ENCODE data around the gene SSH3.
"Not testable (repeated sequence)": the region's sequence is repeated elsewhere in the genome, so short reads cannot be mapped to it uniquely, and the experiment has no call there.

The SSH3 gene

DNA sequence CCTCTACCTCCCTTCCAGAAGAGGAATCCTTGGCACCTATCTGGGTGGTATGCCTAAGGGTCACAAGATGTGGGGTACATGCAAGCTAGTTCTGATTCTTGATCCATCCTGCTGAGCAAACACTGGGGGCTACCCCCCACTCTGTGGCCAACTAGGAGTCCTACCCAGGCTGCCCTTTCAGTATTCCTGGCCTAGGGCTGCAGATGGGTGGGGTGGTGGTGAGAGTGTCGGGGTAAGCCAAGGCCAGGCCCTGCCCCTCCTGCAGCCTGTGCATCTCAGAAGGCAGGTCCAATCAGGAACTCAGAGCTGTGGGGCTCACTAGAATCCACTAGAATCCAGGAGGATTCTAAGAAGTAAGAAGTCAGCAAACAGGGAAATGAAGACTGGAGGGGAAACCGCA lies 10.9 kb downstream of the SSH3 start:
- no peak for DNase-seq

DNA sequence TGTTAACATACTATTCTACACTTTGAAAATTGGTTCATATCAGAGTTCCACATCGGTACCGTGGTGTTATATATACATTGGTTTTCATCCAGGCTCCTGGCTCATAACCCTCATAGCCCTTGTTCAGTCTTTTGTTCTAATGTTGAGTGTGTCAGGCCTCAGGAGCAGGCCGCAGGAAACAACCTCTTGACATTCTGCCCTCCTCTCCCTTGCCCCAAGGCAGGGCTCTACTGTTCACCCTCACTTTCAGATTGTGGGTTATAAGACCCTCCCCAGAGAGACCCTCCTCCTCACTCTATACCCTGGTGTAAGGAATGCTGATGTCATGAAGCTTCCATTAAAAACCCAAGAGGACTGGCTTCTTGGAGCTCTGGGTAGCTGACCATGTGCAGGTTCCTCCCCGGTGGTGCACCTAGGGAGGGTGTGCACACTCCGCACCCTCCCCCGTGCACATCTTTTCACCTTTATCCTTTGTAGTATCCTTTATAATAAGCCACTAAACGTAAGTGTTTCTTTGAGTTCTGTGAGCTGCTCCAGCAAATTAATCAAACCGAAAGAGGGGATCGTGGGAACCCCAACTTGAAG lies 12.1 kb downstream of the SSH3 start:
- no peak for DNase-seq

DNA sequence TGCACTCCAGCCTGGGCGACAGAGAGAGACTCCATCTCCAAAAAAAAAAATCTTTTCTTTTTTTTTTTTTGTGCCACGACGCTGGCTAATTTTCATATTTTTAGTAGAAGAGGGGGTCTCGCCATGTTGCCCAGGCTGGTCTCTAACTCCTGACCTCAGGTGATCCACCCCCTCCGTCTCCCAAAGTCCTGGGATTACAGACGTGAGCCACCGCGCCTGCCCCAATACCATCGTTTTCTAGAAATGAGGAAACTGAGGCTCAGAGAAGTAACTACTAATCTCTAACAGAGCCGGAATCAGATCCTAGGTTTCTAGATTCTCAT lies 13.5 kb downstream of the SSH3 start:
- DNase-seq, result no peak

GRCh38 chr11:67317205-67317887 lies 14.0 kb downstream of the SSH3 start:
- DNase-seq, result peak; percentile 99

- DNase-seq, result no peak
These were observed 14.7 kb downstream of the SSH3 start for GRCh38 chr11:67317888-67318555.

DNA sequence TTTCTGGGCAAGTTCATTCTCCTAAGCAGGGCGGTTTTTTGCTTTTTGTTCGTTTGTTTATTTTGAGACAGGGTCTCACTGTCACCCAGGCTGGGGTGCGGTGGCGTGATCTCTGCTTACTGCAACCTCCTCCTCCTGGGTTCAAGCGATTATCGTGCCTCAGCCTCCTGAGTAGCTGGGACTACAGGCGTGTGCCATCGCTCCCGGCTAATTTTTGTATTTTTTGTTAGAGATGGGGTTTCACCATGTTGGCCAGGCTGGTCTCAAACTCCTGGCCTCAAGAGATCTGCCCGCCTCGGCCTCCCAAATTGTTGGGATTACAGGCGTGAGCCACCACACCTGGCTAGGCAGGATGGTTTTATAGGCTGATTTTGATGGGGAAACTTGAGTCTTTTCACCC lies 15.5 kb downstream of the SSH3 start:
- DNase-seq, result not testable (repeated sequence)

- no peak for DNase-seq
These were observed 16.7 kb downstream of the SSH3 start for GRCh38 chr11:67320011-67320410.

- no peak for DNase-seq
These were observed 17.4 kb downstream of the SSH3 start for GRCh38 chr11:67320691-67321090.

- DNase-seq, result no peak
These were observed 18.1 kb downstream of the SSH3 start for GRCh38 chr11:67321313-67321871.

GRCh38 chr11:67322049-67322448 lies 18.7 kb downstream of the SSH3 start:
- no peak for DNase-seq

- no peak for DNase-seq
These were observed 20.2 kb downstream of the SSH3 start for GRCh38 chr11:67323526-67323925.

DNA sequence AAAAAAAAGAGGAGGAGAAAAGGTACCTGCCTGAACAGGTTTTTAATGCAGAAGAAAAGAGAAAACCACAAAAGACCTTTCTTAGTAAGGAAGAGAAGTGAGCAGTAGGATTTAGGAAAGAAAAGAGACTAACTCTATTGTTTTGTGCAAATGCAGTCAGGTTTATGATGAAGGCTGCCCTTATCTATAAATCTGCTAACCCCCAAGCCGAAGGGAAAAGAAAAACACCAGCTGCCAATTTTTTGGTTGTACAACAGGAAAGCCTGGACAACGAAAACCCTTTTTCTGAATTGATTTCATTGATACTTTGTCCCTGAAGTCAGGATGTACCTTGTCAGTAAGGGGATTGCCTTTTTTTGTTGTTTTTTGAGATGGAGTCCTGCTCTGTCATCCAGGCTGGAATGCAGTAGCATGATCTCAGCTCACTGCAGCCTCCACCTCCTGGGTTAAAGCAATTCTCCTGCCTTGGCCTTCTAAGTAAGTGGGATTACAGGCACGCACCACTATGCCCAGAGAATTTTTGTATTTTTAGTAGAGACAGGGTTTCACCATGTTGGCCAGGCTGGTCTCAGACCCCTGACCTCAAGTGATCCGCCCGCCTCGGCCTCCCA lies 28.9 kb downstream of the SSH3 start:
- no peak for DNase-seq

DNA sequence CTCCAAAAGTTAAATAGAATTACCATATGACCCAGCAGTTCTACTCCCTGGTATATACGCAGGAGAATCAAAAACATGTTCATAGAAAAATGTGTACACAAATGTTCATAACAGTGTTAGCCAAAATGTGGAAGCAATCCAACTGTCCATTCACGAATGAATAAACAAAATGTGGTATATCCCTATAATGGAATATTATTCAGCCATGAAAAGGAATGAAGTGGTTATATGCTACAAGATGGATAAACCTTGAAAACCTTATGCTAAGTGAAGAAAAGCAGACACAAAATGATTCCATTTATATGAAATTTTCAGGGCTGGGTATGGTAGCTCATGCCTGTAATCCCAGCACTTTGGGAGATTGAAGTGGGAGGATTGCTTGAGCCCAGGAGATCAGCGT lies 33.9 kb downstream of the SSH3 start:
- no peak for DNase-seq

GRCh38 chr11:67344264-67344663 lies 40.9 kb downstream of the SSH3 start:
- DNase-seq, result no peak

GRCh38 chr11:67345247-67345919 lies 42.1 kb downstream of the SSH3 start:
- no peak for DNase-seq

GRCh38 chr11:67345920-67346819 lies 42.8 kb downstream of the SSH3 start:
- DNase-seq, result no peak

DNA sequence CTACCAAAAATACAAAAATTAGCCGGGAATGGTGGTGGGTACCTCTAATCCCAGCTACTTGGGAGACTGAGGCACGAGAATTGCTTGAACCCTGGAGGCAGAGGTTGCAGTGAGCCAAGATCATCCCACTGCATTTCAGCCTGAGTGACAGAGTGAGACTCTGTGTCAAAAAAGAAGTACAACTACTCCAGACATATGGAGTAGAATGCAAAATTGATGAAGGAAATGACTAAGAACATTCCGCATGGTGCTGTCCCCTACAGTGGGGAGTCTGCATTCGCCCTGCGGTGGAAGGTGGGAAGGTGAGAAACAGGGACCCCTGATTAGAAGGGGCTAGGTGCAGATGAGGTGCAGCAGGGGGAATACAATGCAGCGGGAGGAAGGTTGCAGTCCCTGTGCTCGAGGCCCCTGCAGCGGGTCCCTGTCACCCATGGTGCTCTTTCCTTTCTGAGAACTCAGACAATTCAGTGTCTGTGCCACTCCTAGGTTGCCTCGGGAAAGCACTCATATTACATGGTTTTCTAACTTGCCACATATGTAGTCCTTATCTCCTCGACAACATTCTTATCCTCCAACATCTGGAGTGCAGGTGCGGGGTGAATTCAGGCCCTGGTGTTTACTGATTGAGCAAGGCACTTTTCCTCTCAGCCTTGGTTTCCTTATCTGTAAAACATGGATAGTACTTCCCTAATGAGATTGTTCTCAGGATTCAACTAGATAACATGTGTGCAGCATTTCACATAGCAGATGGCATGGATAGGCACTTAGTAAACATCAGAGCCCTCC lies 44.8 kb downstream of the SSH3 start:
- DNase-seq, result no peak

DNA sequence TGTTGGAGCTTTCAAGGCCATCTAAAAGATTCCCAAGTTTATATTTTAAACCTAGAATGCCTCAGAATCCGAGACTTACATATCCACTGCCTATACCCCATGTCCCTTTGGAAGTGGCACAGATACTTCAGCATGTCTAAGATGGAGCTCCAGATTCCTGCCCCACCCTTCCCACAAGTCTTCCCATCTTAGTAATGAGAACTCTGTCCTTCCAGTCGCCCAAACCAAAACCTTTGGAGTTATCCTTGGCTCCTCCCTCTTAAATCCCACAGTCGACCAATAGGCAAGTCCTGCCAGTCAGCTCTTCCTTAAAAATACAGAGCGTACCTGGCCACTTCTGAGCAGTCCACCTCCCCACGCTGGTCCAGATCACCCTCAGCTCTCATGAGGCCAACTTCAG lies 45.7 kb downstream of the SSH3 start:
- no peak for DNase-seq

- DNase-seq, result no peak
These were observed 46.1 kb downstream of the SSH3 start for GRCh38 chr11:67349457-67349856.

- no peak for DNase-seq
These were observed 46.7 kb downstream of the SSH3 start for GRCh38 chr11:67349928-67350465.
